ENCODE results near the gene ZDHHC1.
A peak's percentile ranks its signal among the peaks of the same experiment; 100 is the strongest.

Gene ZDHHC1

GRCh38 chr16:67446968-67447507 is 30.8 kb upstream of the ZDHHC1 start:
- no peak for DNase-seq

DNA sequence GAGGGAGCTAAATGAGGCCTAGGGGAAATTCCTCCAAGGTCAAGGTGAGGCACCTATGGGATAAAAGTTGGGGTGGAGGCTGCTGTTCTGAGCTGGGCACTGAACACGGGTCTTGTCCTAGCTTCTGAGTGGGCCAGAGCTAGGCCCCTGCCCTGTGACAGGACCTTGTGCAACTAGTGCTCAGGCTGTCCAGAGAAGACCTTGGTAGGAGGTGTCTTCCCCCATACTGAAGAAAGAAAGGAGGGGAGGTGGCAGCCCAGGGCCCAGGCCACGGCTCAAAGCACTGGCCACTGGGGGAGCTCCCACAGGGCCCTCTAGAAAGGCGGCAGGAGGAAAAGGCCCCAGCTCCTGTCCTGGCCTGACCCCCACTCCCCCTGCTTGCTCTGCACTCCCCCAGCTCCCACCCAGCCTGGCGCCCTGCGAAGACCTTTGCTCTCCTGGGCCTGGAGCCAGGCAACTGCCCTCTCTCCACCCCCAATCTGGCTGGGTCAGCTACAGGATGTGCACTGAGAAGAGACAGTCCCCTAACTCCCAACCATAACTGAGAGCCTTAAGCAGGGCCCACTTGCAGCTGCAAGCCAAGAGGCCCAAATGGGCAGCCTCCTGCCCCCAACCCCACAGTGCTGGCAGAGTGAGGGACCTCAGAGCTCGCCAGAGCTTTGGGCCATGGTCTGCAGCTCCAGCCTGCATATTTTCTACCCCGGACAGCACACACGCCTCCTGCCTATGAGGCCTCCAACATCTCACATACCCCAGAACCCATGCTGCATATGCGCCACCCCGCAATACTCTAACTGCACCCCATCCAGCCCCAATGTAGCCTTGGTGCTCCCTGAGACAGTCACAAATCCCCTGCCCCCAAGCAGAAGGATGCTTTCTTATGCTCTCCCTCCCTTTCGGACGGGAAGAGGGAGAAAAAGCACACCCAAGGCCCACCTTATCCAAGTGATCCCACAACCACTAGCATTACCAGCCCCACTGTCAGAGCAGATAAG is 29.9 kb upstream of the ZDHHC1 start:
- DNase-seq, result no peak

GRCh38 chr16:67445441-67445912 is 29.2 kb upstream of the ZDHHC1 start:
- DNase-seq, result no peak

DNA sequence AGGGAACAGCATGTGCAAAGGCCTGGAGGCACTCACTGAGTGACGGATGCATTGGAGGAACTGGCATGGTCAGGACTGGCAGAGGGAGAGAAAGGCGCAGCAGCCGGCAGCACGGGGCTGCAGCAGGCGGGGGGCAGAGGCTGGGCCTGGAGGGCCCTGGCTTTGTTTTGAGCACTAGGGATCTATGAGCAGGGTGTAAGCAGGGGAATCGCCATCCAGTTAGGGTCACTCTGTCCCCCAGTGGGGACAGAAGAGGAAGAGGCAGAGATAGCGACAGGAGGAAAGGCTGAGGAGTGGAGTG is 28.8 kb upstream of the ZDHHC1 start:
- no peak for DNase-seq

- no peak for DNase-seq
Observed at GRCh38 chr16:67444259-67445125, 28.2 kb upstream of the ZDHHC1 start.

GRCh38 chr16:67443265-67443664 is 27.0 kb upstream of the ZDHHC1 start:
- no peak for DNase-seq

- no peak for DNase-seq
Observed at GRCh38 chr16:67442581-67443255, 26.4 kb upstream of the ZDHHC1 start.

DNA sequence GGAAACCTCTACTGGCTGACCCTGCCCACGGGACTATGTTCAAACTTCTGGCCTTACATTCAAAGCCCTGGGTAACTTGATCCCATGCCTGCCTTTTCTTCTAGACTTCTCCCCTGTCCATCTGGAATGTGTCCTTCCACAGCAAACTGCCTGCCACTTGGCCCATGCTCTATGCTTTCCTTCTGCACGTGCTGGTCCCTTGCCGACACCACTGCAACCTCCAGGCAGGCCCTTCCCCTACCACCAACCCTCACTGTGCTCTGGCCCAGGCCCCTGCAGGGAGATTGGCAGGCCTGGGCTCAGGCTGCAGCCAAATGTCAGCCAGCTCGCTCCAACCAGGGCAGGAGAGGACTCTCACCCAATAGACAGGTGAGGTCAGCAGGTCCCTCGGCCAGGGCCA is 25.6 kb upstream of the ZDHHC1 start:
- peak; percentile 80 to 82 for DNase-seq

- peak; percentile 99 for DNase-seq
Observed at GRCh38 chr16:67441271-67441753, 25.0 kb upstream of the ZDHHC1 start.

- DNase-seq, result no peak
Observed at GRCh38 chr16:67438824-67439393, 22.6 kb upstream of the ZDHHC1 start.

GRCh38 chr16:67438098-67438791 is 22.0 kb upstream of the ZDHHC1 start:
- DNase-seq, result no peak

DNA sequence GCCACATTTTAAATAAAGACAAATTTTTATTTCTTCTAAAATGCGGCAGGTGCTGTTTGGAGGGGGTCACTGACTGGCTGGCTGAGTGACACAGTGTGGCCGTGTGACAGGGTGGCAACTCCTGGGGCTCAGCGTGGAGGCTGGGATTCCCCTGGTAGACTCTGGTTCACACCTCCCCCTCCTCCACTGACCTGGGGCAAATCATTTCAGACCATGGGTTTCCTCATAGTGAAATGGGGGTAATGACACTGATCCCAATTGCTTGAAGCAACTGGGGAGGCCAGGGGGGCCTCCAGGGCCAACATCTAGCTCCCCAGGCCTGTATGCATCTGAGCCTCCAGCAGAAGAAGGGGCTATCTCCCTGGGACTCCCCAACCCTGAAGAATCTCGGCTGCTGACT is 21.2 kb upstream of the ZDHHC1 start:
- no peak for DNase-seq

- DNase-seq, result no peak
Observed at GRCh38 chr16:67436640-67437193, 20.4 kb upstream of the ZDHHC1 start.

GRCh38 chr16:67435758-67436164 is 19.5 kb upstream of the ZDHHC1 start:
- no peak for DNase-seq

DNA sequence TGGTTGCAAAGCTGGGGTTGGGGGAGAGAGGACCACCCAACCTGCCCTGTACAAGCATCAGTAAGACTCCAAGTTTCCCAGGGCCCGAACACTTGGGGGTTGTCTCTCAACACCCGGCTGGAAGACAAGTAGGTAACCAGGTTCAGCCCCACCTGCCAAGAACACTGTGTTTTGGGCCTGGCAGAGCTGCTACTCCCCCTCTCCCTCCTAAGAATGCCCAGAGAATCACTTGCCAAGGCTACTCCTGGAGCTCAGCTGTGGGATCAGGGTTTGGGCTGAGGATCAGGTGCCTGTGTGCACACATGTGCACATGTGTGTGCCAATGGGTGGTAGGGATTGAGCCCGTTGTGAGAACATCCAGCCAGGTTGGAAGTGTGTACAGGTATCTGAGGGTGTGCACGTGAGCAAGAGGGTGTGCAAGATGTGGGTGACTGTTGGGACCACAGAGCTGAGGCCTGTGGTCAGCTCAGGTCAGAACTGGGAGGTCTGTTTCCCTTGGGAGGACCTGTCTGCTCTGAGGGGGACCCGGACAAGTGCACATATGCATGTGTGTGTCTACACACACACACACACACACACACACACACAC is 16.9 kb upstream of the ZDHHC1 start:
- DNase-seq, result no peak

GRCh38 chr16:67432506-67432890 is 16.2 kb upstream of the ZDHHC1 start:
- DNase-seq, result no peak

- peak; percentile 24 to 59 for DNase-seq
Observed at GRCh38 chr16:67431775-67432505, 15.7 kb upstream of the ZDHHC1 start.

DNA sequence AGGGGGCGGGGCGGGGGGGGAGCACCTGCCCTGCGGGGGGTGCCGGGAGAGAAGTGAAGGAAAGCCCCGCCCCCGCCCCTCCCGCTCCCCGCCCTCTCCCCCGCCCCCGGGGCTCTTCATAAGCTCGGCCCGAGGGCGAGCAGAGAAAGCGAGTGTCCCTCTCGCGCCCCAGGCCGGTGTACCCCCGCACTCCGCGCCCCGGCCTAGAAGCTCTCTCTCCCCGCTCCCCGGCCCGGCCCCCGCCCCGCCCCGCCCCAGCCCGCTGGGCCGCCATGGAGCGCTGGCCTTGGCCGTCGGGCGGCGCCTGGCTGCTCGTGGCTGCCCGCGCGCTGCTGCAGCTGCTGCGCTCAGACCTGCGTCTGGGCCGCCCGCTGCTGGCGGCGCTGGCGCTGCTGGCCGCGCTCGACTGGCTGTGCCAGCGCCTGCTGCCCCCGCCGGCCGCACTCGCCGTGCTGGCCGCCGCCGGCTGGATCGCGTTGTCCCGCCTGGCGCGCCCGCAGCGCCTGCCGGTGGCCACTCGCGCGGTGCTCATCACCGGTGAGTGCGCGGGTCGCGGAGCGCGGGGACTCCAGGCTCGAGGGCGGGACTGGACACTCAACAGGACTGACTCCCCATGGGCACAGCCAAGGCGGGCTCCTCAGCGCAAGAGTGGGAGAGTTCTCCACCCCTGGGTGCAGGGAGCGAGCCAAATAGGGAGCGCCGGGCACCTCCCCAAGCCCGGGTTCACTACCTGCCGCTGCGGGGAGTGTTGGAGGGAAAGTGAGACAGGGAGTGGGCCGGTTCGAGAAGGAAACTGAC is 14.9 kb upstream of the ZDHHC1 start, which contains the start of gene HSD11B2:
TSS of gene HSD11B2 (plus strand) at position 145 of the 798 bp plus-strand sequence. CDS start at position 273, 128 bp downstream.
- peak; percentile 70 to 80 for DNase-seq

DNA sequence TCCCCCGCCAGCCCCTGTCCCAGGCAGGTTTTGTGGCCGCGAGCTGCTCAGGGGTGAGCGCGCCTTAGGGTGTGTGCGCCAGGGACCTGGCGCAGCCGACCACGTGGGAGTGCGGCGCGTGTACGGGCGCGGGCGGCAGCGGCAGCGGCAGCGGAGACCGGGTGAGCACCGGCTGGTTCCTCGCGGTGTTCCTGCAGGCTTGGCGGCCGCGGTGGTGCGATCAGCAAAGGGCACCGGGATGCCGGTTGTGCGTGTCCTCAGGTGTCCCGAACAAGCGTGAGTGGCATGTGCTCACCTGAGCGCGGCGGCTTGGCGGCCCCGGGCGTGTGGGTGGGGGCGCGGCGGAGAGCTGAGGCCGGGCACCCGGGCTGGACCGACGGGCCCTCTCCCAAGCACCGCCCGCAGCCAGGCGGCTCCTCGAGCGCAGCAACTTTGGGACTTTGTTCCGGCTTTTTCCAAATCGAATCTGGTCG is 14.3 kb upstream of the ZDHHC1 start:
- DNase-seq, result peak in 1 of 2 experiments; percentile 49
